ENCODE data around the gene CAMTA1.

DNA sequence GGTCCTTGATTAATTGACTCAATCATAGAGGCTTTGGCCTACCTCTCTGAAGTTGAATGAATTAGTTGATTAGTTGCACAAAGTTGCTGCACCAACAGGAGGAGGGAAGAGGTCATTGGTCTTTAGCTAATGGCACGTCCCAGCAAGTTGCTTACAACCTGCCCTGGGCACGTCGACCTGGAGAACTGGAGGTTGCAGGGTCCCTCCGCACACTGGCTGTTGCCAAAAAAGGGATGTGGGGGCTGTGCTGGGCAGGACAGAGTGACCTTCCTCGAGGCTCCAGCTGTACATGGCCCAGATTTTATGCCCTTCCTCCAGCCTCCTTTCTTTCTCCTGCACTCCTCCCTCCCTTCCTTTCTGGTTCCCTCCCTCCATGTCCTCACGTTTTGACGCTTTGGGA is 755.6 kb downstream of the CAMTA1 start:
- TF ChIP-seq, protein P1, sequence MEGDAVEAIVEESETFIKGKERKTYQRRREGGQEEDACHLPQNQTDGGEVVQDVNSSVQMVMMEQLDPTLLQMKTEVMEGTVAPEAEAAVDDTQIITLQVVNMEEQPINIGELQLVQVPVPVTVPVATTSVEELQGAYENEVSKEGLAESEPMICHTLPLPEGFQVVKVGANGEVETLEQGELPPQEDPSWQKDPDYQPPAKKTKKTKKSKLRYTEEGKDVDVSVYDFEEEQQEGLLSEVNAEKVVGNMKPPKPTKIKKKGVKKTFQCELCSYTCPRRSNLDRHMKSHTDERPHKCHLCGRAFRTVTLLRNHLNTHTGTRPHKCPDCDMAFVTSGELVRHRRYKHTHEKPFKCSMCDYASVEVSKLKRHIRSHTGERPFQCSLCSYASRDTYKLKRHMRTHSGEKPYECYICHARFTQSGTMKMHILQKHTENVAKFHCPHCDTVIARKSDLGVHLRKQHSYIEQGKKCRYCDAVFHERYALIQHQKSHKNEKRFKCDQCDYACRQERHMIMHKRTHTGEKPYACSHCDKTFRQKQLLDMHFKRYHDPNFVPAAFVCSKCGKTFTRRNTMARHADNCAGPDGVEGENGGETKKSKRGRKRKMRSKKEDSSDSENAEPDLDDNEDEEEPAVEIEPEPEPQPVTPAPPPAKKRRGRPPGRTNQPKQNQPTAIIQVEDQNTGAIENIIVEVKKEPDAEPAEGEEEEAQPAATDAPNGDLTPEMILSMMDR (IDR thresholded peaks at IDR 0.05) = no peak
- TF ChIP-seq POLR2A (IDR thresholded peaks at IDR 0.05) (no peak), POLR2AphosphoS5 (IDR thresholded peaks at IDR 0.05; ENCODE audit: insufficient read depth in 1 of 2, low read depth in 1 of 2) (no peak)
